HepG2 (cell line): ENCODE measurements around the gene IDH3G. TPM values are rescaled to one million over a fixed set of nuclear protein-coding genes. Genes with fewer than 3 reads are reported as not detected.
A peak's percentile ranks its signal among the peaks of the same experiment; 100 is the strongest.

Experiments used
- ATAC-seq: fragments of 200-7000 bp; cut with Tn5 transposase; 3 replicates; pipeline ENCODE4 v1.9.1; 2020; ENCODE audit warnings: mild to moderate bottlenecking, moderate library complexity
- BruUV-seq: library from RNA; stranded (reverse); fragments of 400-500 nt; replicated peaks from 2 replicates; lab custom pipeline; 2021; lab: Mats Ljungman, UMichigan
- CTCF ChIA-PET: fragments of 300-600 bp; formaldehyde crosslinking; extraction: SDS; loops from one replicate; lab custom pipeline; 2021; ENCODE audit warnings: low total read pairs, inconsistent platforms, low intra/inter-chr PET ratio; lab: Yijun Ruan, JAX
- POLR2A ChIA-PET: fragments of 350-600 bp; sonication (Branson Sonifier 250); formaldehyde crosslinking; loops from one replicate; lab custom pipeline; 2020; ENCODE audit warnings: antibody characterized with exemption, inconsistent platforms; lab: Yijun Ruan, JAX
- DNase-seq: peaks from one replicate; pipeline ENCODE4 v3.0.0-alpha.2; 2015; ENCODE audit warnings: low spot score
- FAIRE-seq: peaks from 3 replicates; lab custom pipeline; 2011; peaks lifted over from hg19 to GRCh38; lab: Jason Lieb, UNC
- H2AFZ ChIP-seq: one replicate; pipeline ENCODE4 v1.6.1; 2011; ENCODE audit warnings: low read length, inconsistent platforms
- H3K27ac ChIP-seq: fragments of 300-600 bp; 3 replicates; pipeline ENCODE4 v1.8.0; 2011; ENCODE audit warnings: mixed run types, mild to moderate bottlenecking, mixed read lengths, low read length, inconsistent platforms; ENCODE audit not compliant: insufficient read depth; ENCODE audit errors: extremely low read length
- H3K27me3 ChIP-seq, 2 experiments: fragments of 200-600 bp in 1 of 2; 2 replicates in 1 of 2; 3 replicates in 1 of 2; pipeline versions ENCODE4 v1.6.0 to v1.8.0; 2011; ENCODE audit warnings: low read length in 2 of 2, mild to moderate bottlenecking in 2 of 2, moderate library complexity in 2 of 2, inconsistent platforms in 1 of 2; ENCODE audit not compliant: insufficient read depth in 2 of 2, control insufficient read depth in 1 of 2
- H3K36me3 ChIP-seq, 2 experiments: fragments of 200-600 bp in 1 of 2; replicated peaks in 1 of 2; 2 replicates in 1 of 2; 3 replicates in 1 of 2; pipeline versions ENCODE4 v1.5.1 to v1.8.0; 2011; ENCODE audit warnings: low read length in 2 of 2, inconsistent platforms in 1 of 2; ENCODE audit not compliant: insufficient read depth in 2 of 2, control insufficient read depth in 1 of 2
- H3K4me1 ChIP-seq: 2 replicates; pipeline ENCODE4 v1.5.1; 2012; ENCODE audit warnings: low read length, inconsistent platforms; ENCODE audit not compliant: insufficient read depth
- H3K4me2 ChIP-seq: 2 replicates; pipeline ENCODE4 v1.6.0; 2011; ENCODE audit warnings: low read depth, low read length, inconsistent platforms
- H3K4me3 ChIP-seq, 3 experiments: fragments of 200-600 bp in 1 of 3; sonication (generic), shearing (Covaris generic) in 1 of 3; replicated peaks in 1 of 3; 2 replicates each; pipeline ENCODE4 v1.5.1; 2011 to 2016; ENCODE audit warnings: low read length in 3 of 3, inconsistent platforms in 2 of 3, low read depth in 2 of 3, mild to moderate bottlenecking in 2 of 3, control low read depth in 1 of 3, mixed read lengths in 1 of 3; ENCODE audit not compliant: insufficient read depth in 1 of 3
- H3K79me2 ChIP-seq: one replicate; pipeline ENCODE4 v1.6.1; 2011; ENCODE audit warnings: low read length, inconsistent platforms; ENCODE audit not compliant: insufficient read depth
- H3K9ac ChIP-seq: 2 replicates; pipeline ENCODE4 v1.6.0; 2011; ENCODE audit warnings: mild to moderate bottlenecking, low read depth, low read length, inconsistent platforms; ENCODE audit not compliant: insufficient read depth
- H3K9me3 ChIP-seq: 2 replicates; pipeline ENCODE4 v1.5.1; 2012; ENCODE audit warnings: mild to moderate bottlenecking, low read length
- H4K20me1 ChIP-seq: 2 replicates; pipeline ENCODE4 v1.6.0; 2011; ENCODE audit warnings: inconsistent platforms, mild to moderate bottlenecking, low read length, moderate library complexity; ENCODE audit not compliant: insufficient read depth
- CEBPG ChIP-seq: IDR thresholded peaks from 2 replicates; pipeline ENCODE4 v1.6.1; 2016
- DNMT3B ChIP-seq: conservative IDR thresholded peaks from 2 replicates; pipeline ENCODE4 v1.6.1; 2016; ENCODE audit warnings: missing biosample characterization, control low read depth
- ELF1 ChIP-seq: sonication (generic); formaldehyde crosslinking; IDR thresholded peaks from 2 replicates; pipeline ENCODE4 v1.4.0; 2020; ENCODE audit warnings: missing genetic modification reagents
- FOXO1 ChIP-seq: sonication (generic); formaldehyde crosslinking; IDR thresholded peaks from 2 replicates; pipeline ENCODE4 v1.4.0; 2020; ENCODE audit warnings: missing genetic modification reagents
- GATAD1 ChIP-seq: IDR thresholded peaks from 2 replicates; pipeline ENCODE4 v1.6.1; 2016; ENCODE audit warnings: missing genetic modification reagents, missing compliant biosample characterization
- HNRNPL ChIP-seq: fragments of 200-400 bp; formaldehyde crosslinking; IDR thresholded peaks from 2 replicates; pipeline ENCODE4 v1.6.1; 2017; ENCODE audit warnings: mild to moderate bottlenecking, low read depth, low read length
- NFATC3 ChIP-seq: sonication (generic); formaldehyde crosslinking; IDR thresholded peaks from 2 replicates; pipeline ENCODE4 v1.5.1; 2020; ENCODE audit warnings: mild to moderate bottlenecking, missing genetic modification reagents
- SALL2 ChIP-seq: sonication (generic); formaldehyde crosslinking; IDR thresholded peaks from 2 replicates; pipeline ENCODE4 v1.8.1; 2023; ENCODE audit warnings: mild to moderate bottlenecking, missing genetic modification reagents, inconsistent platforms
- SKI ChIP-seq: fragments of 450-650 bp; IDR thresholded peaks from one replicate; pipeline ENCODE4 v1.6.1; 2018; ENCODE audit warnings: mild to moderate bottlenecking; ENCODE audit not compliant: partially characterized antibody
- TCF7L2 ChIP-seq: IDR thresholded peaks from 2 replicates; pipeline ENCODE4 v1.6.1; 2011; ENCODE audit warnings: mild to moderate bottlenecking, low read depth, low read length, moderate library complexity
- ZBTB1 ChIP-seq: sonication (generic); formaldehyde crosslinking; IDR thresholded peaks from 2 replicates; pipeline ENCODE4 v1.4.0; 2020; ENCODE audit warnings: missing genetic modification reagents, borderline replicate concordance
- ZNF331 ChIP-seq: sonication (generic); formaldehyde crosslinking; IDR thresholded peaks from 2 replicates; pipeline ENCODE4 v1.4.0; 2020; ENCODE audit warnings: missing genetic modification reagents
- ZNF766 ChIP-seq: sonication (generic); formaldehyde crosslinking; IDR thresholded peaks from 2 replicates; pipeline ENCODE4 v1.5.0; 2020; ENCODE audit warnings: missing genetic modification reagents, borderline replicate concordance
- ZNF777 ChIP-seq: sonication (generic); formaldehyde crosslinking; IDR thresholded peaks from 2 replicates; pipeline ENCODE4 v1.4.0; 2020; ENCODE audit warnings: missing genetic modification reagents
- WGBS: methylation state at CpG from one replicate; pipeline ENCODE4 v1.1.6; 2017; ENCODE audit warnings: low lambda C conversion rate; 5-methylcytosine and 5-hydroxymethylcytosine counted together
- in situ Hi-C: cut with HindIII; loops from 2 replicates; pipeline ENCODE4 v1.10.0; 2017; ENCODE audit warnings: low pct_unique_long_range_greater_than_20kb; ENCODE audit not compliant: extremely low pct_ligation_motif_present
- intact Hi-C: fragments of 100-400 bp; cut with micrococcal nuclease; formaldehyde crosslinking; loops from one replicate; pipeline ENCODE4 v1.10.0; 2022; ENCODE audit not compliant: unreplicated experiment
- polyA plus RNA-seq, 8 experiments: library from polyadenylated mRNA; depleted of rRNA in 3 of 8; stranded (reverse) in 7 of 8; unstranded in 1 of 8; fragments of >200 nt; fragmentation: Illumina TruSeq in 4 of 8; extraction: Trizol in 4 of 8; gene quantifications; 2 replicates each; pipeline versions ENCODE4 v1.2.1 to v1.2.3, GENCODE V29; 2011 to 2016; ENCODE audit warnings: low read depth in 4 of 8, missing spikeins in 1 of 8, mixed read lengths in 1 of 8; ENCODE audit not compliant: insufficient read depth in 1 of 8
- total RNA-seq, 5 experiments: library from RNA; depleted of rRNA; stranded (reverse); fragments of >200 nt; fragmentation: Illumina TruSeq; extraction: Trizol; gene quantifications; 2 replicates each; pipeline ENCODE4 v1.2.3, GENCODE V29; 2016; ENCODE audit warnings: low read depth in 1 of 5
- TF ChIP-seq, protein P1 (sequence below): sonication (generic); formaldehyde crosslinking; IDR thresholded peaks from 2 replicates; pipeline ENCODE4 v1.5.1; 2020; ENCODE audit warnings: mild to moderate bottlenecking, missing genetic modification reagents, moderate library complexity
- TF ChIP-seq, protein P2 (sequence below): sonication (generic); formaldehyde crosslinking; IDR thresholded peaks from 2 replicates; pipeline ENCODE4 v1.4.0; 2020; ENCODE audit warnings: missing genetic modification reagents, borderline replicate concordance
- TF ChIP-seq, protein P3 (sequence below): sonication (generic); formaldehyde crosslinking; IDR thresholded peaks from 2 replicates; pipeline ENCODE4 v1.5.1; 2020; ENCODE audit warnings: missing genetic modification reagents, mild to moderate bottlenecking, borderline replicate concordance

Gene IDH3G
- total and polyA plus RNA-seq, 2 of the 13 experiments (the other 11 are each of a cell fraction or from before 2014, with no cell fraction given), result 18.7 to 35.5 TPM

DNA sequence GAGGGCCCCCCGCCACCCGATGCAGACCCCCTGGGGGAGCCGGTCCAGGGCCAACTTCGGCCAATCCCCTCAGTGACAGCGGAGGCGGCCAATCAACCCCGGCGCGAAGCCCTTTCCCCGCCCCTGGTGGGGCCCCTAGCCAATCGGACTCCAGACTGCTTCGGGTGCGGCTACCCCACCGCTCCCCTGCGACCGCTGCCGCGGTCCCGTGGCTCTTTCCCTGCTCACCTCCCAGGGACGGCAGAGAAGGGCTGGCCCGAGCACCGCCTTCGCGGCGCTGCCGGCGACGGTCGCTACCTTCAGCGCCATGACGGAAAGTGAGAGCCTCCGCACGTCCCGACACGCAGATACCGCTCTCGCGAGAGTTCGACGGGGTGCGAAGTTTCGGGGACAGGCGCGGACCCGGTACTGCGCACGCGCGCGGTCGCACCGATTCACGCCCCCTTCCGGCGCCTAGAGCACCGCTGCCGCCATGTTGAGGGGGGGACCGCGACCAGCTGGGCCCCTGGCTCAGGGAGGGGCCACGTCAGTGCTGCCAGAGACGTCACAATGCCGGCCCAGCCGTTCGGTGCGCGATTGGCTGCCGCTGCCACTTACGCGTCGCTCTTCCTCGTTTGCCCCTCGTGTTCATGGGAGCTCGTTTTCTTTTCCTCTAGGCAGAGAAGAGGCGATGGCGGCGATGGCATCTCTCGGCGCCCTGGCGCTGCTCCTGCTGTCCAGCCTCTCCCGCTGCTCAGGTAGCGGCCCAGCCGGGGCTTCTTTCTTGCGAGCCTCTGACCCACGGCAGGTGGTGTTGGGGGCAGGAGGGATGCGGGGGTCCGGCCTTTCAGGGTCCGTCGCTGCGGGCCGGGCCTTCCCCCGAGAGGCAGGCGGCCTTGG is at the start of gene IDH3G, which contains the start of gene SSR4 (continued):
- TF ChIP-seq ELF1 (CRISPR knock-in tag) (peak; percentile 70), ZNF777 (CRISPR knock-in tag) (peak; percentile 45; the same call in 1 of the 2 replicates), ZBTB1 (CRISPR knock-in tag) (no peak), FOXO1 (CRISPR knock-in tag) (no peak), TCF7L2 (no peak)
- TF ChIP-seq, all 625 proteins: peak for 167

DNA sequence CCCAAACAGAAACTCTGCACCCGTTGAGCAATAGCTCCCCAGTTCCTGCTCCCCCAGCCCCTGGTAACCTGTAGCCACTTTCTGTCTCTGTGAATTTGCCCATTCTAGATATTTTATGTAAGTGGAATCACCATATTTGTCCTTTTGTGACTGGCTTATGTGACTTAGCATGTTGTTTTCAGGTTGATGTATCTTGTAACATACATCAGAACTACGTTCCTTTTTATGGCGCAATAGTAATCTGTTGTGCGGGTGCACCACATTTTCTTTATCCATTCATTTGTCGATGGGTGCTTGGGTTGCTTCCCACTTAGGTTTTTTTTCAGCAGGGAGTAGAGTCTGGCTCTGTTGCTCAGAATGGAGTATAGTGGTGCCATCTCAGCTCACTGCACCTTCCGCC is 42.7 kb upstream of the IDH3G start:
- peaks cover 3 to 5% of the 10 kb centered on the region in 2 experiments; a peak in 3 of 5 replicates for H3K27me3 ChIP-seq
- TF ChIP-seq HNRNPL (no peak), SALL2 (no peak), SKI (no peak), DNMT3B (CRISPR knock-in tag) (no peak), ZNF331 (CRISPR knock-in tag) (no peak), NFATC3 (CRISPR knock-in tag) (no peak), ZNF766 (CRISPR knock-in tag) (no peak), CEBPG (CRISPR knock-in tag) (no peak), GATAD1 (CRISPR knock-in tag) (no peak)
- TF ChIP-seq, protein P1, sequence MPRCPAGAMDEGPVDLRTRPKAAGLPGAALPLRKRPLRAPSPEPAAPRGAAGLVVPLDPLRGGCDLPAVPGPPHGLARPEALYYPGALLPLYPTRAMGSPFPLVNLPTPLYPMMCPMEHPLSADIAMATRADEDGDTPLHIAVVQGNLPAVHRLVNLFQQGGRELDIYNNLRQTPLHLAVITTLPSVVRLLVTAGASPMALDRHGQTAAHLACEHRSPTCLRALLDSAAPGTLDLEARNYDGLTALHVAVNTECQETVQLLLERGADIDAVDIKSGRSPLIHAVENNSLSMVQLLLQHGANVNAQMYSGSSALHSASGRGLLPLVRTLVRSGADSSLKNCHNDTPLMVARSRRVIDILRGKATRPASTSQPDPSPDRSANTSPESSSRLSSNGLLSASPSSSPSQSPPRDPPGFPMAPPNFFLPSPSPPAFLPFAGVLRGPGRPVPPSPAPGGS, result no peak
- TF ChIP-seq, protein P2, sequence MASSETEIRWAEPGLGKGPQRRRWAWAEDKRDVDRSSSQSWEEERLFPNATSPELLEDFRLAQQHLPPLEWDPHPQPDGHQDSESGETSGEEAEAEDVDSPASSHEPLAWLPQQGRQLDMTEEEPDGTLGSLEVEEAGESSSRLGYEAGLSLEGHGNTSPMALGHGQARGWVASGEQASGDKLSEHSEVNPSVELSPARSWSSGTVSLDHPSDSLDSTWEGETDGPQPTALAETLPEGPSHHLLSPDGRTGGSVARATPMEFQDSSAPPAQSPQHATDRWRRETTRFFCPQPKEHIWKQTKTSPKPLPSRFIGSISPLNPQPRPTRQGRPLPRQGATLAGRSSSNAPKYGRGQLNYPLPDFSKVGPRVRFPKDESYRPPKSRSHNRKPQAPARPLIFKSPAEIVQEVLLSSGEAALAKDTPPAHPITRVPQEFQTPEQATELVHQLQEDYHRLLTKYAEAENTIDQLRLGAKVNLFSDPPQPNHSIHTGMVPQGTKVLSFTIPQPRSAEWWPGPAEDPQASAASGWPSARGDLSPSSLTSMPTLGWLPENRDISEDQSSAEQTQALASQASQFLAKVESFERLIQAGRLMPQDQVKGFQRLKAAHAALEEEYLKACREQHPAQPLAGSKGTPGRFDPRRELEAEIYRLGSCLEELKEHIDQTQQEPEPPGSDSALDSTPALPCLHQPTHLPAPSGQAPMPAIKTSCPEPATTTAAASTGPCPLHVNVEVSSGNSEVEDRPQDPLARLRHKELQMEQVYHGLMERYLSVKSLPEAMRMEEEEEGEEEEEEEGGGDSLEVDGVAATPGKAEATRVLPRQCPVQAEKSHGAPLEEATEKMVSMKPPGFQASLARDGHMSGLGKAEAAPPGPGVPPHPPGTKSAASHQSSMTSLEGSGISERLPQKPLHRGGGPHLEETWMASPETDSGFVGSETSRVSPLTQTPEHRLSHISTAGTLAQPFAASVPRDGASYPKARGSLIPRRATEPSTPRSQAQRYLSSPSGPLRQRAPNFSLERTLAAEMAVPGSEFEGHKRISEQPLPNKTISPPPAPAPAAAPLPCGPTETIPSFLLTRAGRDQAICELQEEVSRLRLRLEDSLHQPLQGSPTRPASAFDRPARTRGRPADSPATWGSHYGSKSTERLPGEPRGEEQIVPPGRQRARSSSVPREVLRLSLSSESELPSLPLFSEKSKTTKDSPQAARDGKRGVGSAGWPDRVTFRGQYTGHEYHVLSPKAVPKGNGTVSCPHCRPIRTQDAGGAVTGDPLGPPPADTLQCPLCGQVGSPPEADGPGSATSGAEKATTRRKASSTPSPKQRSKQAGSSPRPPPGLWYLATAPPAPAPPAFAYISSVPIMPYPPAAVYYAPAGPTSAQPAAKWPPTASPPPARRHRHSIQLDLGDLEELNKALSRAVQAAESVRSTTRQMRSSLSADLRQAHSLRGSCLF (CRISPR knock-in tag), result no peak
- TF ChIP-seq, protein P3, sequence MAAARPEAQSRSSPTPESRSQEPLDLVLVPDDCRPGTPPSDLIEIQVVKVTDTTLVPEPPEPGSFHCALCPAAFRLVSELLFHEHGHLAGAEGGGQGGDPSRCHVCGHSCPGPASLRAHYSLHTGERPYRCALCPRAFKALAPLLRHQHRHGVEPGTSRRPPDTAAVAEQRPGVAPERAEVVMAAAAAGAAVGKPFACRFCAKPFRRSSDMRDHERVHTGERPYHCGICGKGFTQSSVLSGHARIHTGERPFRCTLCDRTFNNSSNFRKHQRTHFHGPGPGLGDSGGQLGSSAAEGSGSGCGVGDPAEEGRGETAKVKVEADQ, result no peak

More for the DNA sequence above, 42.7 kb upstream of the IDH3G start:
- H2AFZ ChIP-seq, result no peak overlapping the region
- ATAC-seq (no peak), FAIRE-seq (no peak), DNase-seq (no peak)
- H3K9ac ChIP-seq, result no peak overlapping the region
- ChIA-PET POLR2A (no interaction called here), CTCF (no interaction called here)
- no peak overlapping the region for H3K4me2 ChIP-seq
- intact Hi-C loops, result no loop called here
- no peaks in the 10 kb centered on the region for H3K36me3 ChIP-seq
- no TSS peak for BruUV-seq
- in situ Hi-C loops, result no loop called here
- no peaks in the 10 kb centered on the region for H3K79me2 ChIP-seq
- no peak overlapping the region for H3K27ac ChIP-seq
- H3K9me3 ChIP-seq, result no peaks in the 10 kb centered on the region
- WGBS, result 47% methylated on average over 6 of the region's 6 CpGs
- H3K4me1 ChIP-seq, result no peaks in the 10 kb centered on the region
- no peaks in the 10 kb centered on the region for H4K20me1 ChIP-seq
- no peak overlapping the region for H3K4me3 ChIP-seq
